WTC11 (cell line): Measurements from ENCODE around the gene CCDC12. TPM values are rescaled to one million over a fixed set of nuclear protein-coding genes. Genes with fewer than 3 reads are reported as not detected.

Experiments used
- ARID4B ChIP-seq: sonication (generic); formaldehyde crosslinking; IDR thresholded peaks from 2 replicates; pipeline ENCODE4 v1.8.0; 2023; ENCODE audit warnings: missing genetic modification reagents, mild to moderate bottlenecking, borderline replicate concordance
- ATF1 ChIP-seq: sonication (generic); formaldehyde crosslinking; IDR thresholded peaks from 2 replicates; pipeline ENCODE4 v1.8.1; 2023; ENCODE audit warnings: mild to moderate bottlenecking, moderate library complexity, missing genetic modification reagents
- ATF2 ChIP-seq: sonication (generic); formaldehyde crosslinking; IDR thresholded peaks from 2 replicates; pipeline ENCODE4 v1.8.1; 2022; ENCODE audit warnings: low read depth, missing genetic modification reagents, borderline replicate concordance
- CDX4 ChIP-seq: fragments of 250-450 bp; sonication (Bioruptor Pico); IDR thresholded peaks from 2 replicates; pipeline ENCODE4 v1.9.0; 2021; ENCODE audit warnings: moderate library complexity, mild to moderate bottlenecking, inconsistent platforms, borderline replicate concordance
- FOXK1 ChIP-seq: sonication (generic); formaldehyde crosslinking; IDR thresholded peaks from 2 replicates; pipeline ENCODE4 v1.8.0; 2022; ENCODE audit warnings: mild to moderate bottlenecking, moderate library complexity, missing genetic modification reagents
- FOXP4 ChIP-seq: sonication (generic); formaldehyde crosslinking; IDR thresholded peaks from 2 replicates; pipeline ENCODE4 v1.8.0; 2022; ENCODE audit warnings: mild to moderate bottlenecking, missing genetic modification reagents
- GRHL2 ChIP-seq: fragments of 250-450 bp; sonication (Bioruptor Pico); IDR thresholded peaks from 2 replicates; pipeline ENCODE4 v1.8.0; 2022; ENCODE audit warnings: mild to moderate bottlenecking, moderate library complexity; ENCODE audit not compliant: insufficient replicate concordance, severe bottlenecking
- IRF2 ChIP-seq: sonication (generic); formaldehyde crosslinking; IDR thresholded peaks from 2 replicates; pipeline ENCODE4 v1.8.0; 2022; ENCODE audit warnings: low read depth, missing genetic modification reagents, borderline replicate concordance
- MLX ChIP-seq: sonication (generic); formaldehyde crosslinking; IDR thresholded peaks from 2 replicates; pipeline ENCODE4 v1.8.1; 2023; ENCODE audit warnings: mild to moderate bottlenecking, missing genetic modification reagents, moderate library complexity
- MYBL2 ChIP-seq: sonication (generic); formaldehyde crosslinking; IDR thresholded peaks from 2 replicates; pipeline ENCODE4 v1.8.1; 2023; ENCODE audit warnings: mild to moderate bottlenecking, moderate library complexity, missing genetic modification reagents
- NFATC4 ChIP-seq: fragments of 250-450 bp; sonication (Bioruptor Pico); IDR thresholded peaks from 2 replicates; pipeline ENCODE4 v1.9.0; 2021; ENCODE audit warnings: mild to moderate bottlenecking
- NR1H2 ChIP-seq: sonication (generic); formaldehyde crosslinking; IDR thresholded peaks from 2 replicates; pipeline ENCODE4 v1.9.0; 2021; ENCODE audit warnings: mild to moderate bottlenecking, moderate library complexity, missing genetic modification reagents
- NR2C2 ChIP-seq: sonication (generic); formaldehyde crosslinking; IDR thresholded peaks from 2 replicates; pipeline ENCODE4 v1.8.0; 2022; ENCODE audit warnings: mild to moderate bottlenecking, missing genetic modification reagents
- RELA ChIP-seq: sonication (generic); formaldehyde crosslinking; IDR thresholded peaks from 2 replicates; pipeline ENCODE4 v1.8.1; 2022; ENCODE audit warnings: missing genetic modification reagents, mild to moderate bottlenecking, borderline replicate concordance
- RORB ChIP-seq: fragments of 250-450 bp; sonication (Bioruptor Pico); IDR thresholded peaks from 2 replicates; pipeline ENCODE4 v1.9.0; 2021; ENCODE audit warnings: mild to moderate bottlenecking
- SMAD4 ChIP-seq: sonication (generic); formaldehyde crosslinking; IDR thresholded peaks from 2 replicates; pipeline ENCODE4 v1.8.0; 2022; ENCODE audit warnings: mild to moderate bottlenecking, missing genetic modification reagents
- TP53 ChIP-seq: sonication (generic); formaldehyde crosslinking; IDR thresholded peaks from 2 replicates; pipeline ENCODE4 v1.8.1; 2023; ENCODE audit warnings: mild to moderate bottlenecking, missing genetic modification reagents
- ZBTB21 ChIP-seq: sonication (generic); formaldehyde crosslinking; IDR thresholded peaks from 2 replicates; pipeline ENCODE4 v1.8.1; 2023; ENCODE audit warnings: mild to moderate bottlenecking, missing genetic modification reagents, borderline replicate concordance
- ZNF121 ChIP-seq: sonication (generic); formaldehyde crosslinking; IDR thresholded peaks from 2 replicates; pipeline ENCODE4 v1.8.0; 2023; ENCODE audit warnings: missing genetic modification reagents
- ZNF281 ChIP-seq: sonication (generic); formaldehyde crosslinking; IDR thresholded peaks from 2 replicates; pipeline ENCODE4 v1.8.0; 2023; ENCODE audit warnings: mild to moderate bottlenecking, missing genetic modification reagents
- ZNF416 ChIP-seq: fragments of 250-450 bp; sonication (Bioruptor Pico); IDR thresholded peaks from 2 replicates; pipeline ENCODE4 v1.9.0; 2021; ENCODE audit warnings: mild to moderate bottlenecking, inconsistent platforms
- ZNF532 ChIP-seq: fragments of 250-450 bp; sonication (Bioruptor Pico); IDR thresholded peaks from 2 replicates; pipeline ENCODE4 v1.9.0; 2021; ENCODE audit warnings: mild to moderate bottlenecking, borderline replicate concordance
- total RNA-seq: library from RNA; stranded (reverse); gene quantifications from 3 replicates; pipeline ENCODE4 v1.2.3, GENCODE V29; 2021

CCDC12 gene
- total RNA-seq, 1 experiment from 2014 or later = 59.1 TPM

GRCh38 chr3:46976326-46977190 lies at the start of gene CCDC12 (continued):
- TF ChIP-seq IRF2 (CRISPR knock-in tag) = no peak
- 0 out of 2 replicates have a peak, but pooled peaks have one; percentile 27 for TF ChIP-seq FOXP4
- no peak for TF ChIP-seq RORB (CRISPR knock-in tag)
- TF ChIP-seq ARID4B (CRISPR knock-in tag) = no peak
- TF ChIP-seq NR1H2 (CRISPR knock-in tag) = no peak
- TF ChIP-seq NFATC4 (CRISPR knock-in tag) = no peak
- TF ChIP-seq ZNF416 (CRISPR knock-in tag) = 0 out of 2 replicates have a peak, but pooled peaks have one; percentile 10
- no peak for TF ChIP-seq CDX4 (CRISPR knock-in tag)
- no peak for TF ChIP-seq NR2C2 (CRISPR knock-in tag)
- TF ChIP-seq GRHL2 = no peak
- no peak for TF ChIP-seq ZNF281 (CRISPR knock-in tag)
- TF ChIP-seq ZNF121 = no peak
- no peak for TF ChIP-seq RELA (CRISPR knock-in tag)
- TF ChIP-seq FOXK1 (CRISPR knock-in tag) = 0 out of 2 replicates have a peak, but pooled peaks have one; percentile 62
- TF ChIP-seq MLX (CRISPR knock-in tag) = no peak
- TF ChIP-seq MYBL2 (CRISPR knock-in tag) = peak; percentile 85; the same call in 1 of the 2 replicates
- no peak for TF ChIP-seq ATF2 (CRISPR knock-in tag)
- TF ChIP-seq TP53 (CRISPR knock-in tag) = no peak
- no peak for TF ChIP-seq ATF1 (CRISPR knock-in tag)
- no peak for TF ChIP-seq ZBTB21
- TF ChIP-seq SMAD4 (CRISPR knock-in tag) = no peak
- TF ChIP-seq ZNF532 (CRISPR knock-in tag) = no peak
